CD4-positive, CD25-positive, alpha-beta regulatory T cell (primary cell): ENCODE measurements around the gene NRL. TPM values are rescaled to one million over a fixed set of nuclear protein-coding genes. Genes with fewer than 3 reads are reported as not detected.

Experiments used
- ATAC-seq, 2 donors: fragments of 150-1000 bp; cut with Tn5 transposase; one replicate each; pipeline ENCODE4 v1.10.0; 2021; ENCODE audit warnings: low read depth in 2 of 2, moderate number of reproducible peaks in 2 of 2, moderate library complexity in 1 of 2
- DNase-seq, 3 donors: peaks; one replicate each; pipeline versions ENCODE4 v3.0.0 to v3.0.0-alpha.2; 2012 to 2022; ENCODE audit warnings: mixed read lengths in 1 of 3
- H3K27ac ChIP-seq: one replicate; pipeline ENCODE4 v1.7.0; 2013; ENCODE audit warnings: mild to moderate bottlenecking, low read length; ENCODE audit not compliant: insufficient read depth, poor library complexity, severe bottlenecking
- H3K27me3 ChIP-seq: one replicate; pipeline ENCODE4 v1.7.0; 2013; ENCODE audit warnings: low read length; ENCODE audit not compliant: control insufficient read depth, insufficient read depth
- H3K36me3 ChIP-seq: one replicate; pipeline ENCODE4 v1.7.0; 2013; ENCODE audit warnings: mild to moderate bottlenecking, low read length, moderate library complexity; ENCODE audit not compliant: control insufficient read depth, insufficient read depth
- H3K4me1 ChIP-seq: 2 replicates; pipeline ENCODE4 v1.7.0; 2013; ENCODE audit warnings: mild to moderate bottlenecking, low read length; ENCODE audit not compliant: insufficient read depth, control insufficient read depth, poor library complexity, severe bottlenecking
- H3K4me3 ChIP-seq: one replicate; pipeline ENCODE4 v1.7.0; 2013; ENCODE audit warnings: low read depth, mild to moderate bottlenecking, low read length, moderate library complexity
- H3K9me3 ChIP-seq, 2 experiments: 1 replicate in 1 of 2; 2 replicates in 1 of 2; pipeline ENCODE4 v1.7.0; 2013; ENCODE audit warnings: low read length in 2 of 2, mild to moderate bottlenecking in 1 of 2, moderate library complexity in 1 of 2; ENCODE audit not compliant: control insufficient read depth in 2 of 2
- H3K27ac Mint-ChIP-seq, 3 donors: one replicate each; pipeline ENCODE4 v1.8.0; 2020 to 2022; ENCODE audit warnings: mild to moderate bottlenecking in 3 of 3, mixed read lengths in 3 of 3, moderate library complexity in 2 of 3
- H3K27me3 Mint-ChIP-seq: one replicate; pipeline ENCODE4 v1.8.0; 2022; ENCODE audit warnings: mild to moderate bottlenecking, mixed read lengths
- H3K36me3 Mint-ChIP-seq: one replicate; pipeline ENCODE4 v1.8.0; 2020; ENCODE audit warnings: mixed read lengths
- H3K4me1 Mint-ChIP-seq, 4 donors: one replicate each; pipeline ENCODE4 v1.8.0; 2020 to 2022; ENCODE audit warnings: mixed read lengths in 4 of 4, mild to moderate bottlenecking in 1 of 4
- H3K4me3 Mint-ChIP-seq, 4 donors: one replicate each; pipeline ENCODE4 v1.8.0; 2020 to 2022; ENCODE audit warnings: mild to moderate bottlenecking in 4 of 4, mixed read lengths in 4 of 4, moderate library complexity in 3 of 4
- H3K9me3 Mint-ChIP-seq, 7 donors: one replicate each; pipeline ENCODE4 v1.8.0; 2020 to 2022; ENCODE audit warnings: mixed read lengths in 7 of 7, mild to moderate bottlenecking in 3 of 7, moderate library complexity in 2 of 7
- polyA plus RNA-seq, 4 donors: library from polyadenylated mRNA; unstranded; fragments of 300-500 nt; fragmentation: Illumina TruSeq; gene quantifications; one replicate each; pipeline ENCODE4 v1.2.3, GENCODE V29; 2021
- total RNA-seq: library from RNA; stranded (reverse); gene quantifications from one replicate; pipeline ENCODE4 v1.2.3, GENCODE V29; 2022

The NRL gene
- total and polyA plus RNA-seq, 5 donors from 2014 or later, result 1.9 to 2.9 (median 2.2) TPM

- H3K36me3 ChIP-seq, result no peaks in the 10 kb centered on the region
- H3K4me1 ChIP-seq, result no peaks in the 10 kb centered on the region
- no peak overlapping the region for H3K4me3 ChIP-seq
- no peak overlapping the region for H3K27ac Mint-ChIP-seq
- peaks cover 0 to 2% (median 0%) of the 10 kb centered on the region in 7 donors for H3K9me3 Mint-ChIP-seq
- no peak overlapping the region for H3K4me3 Mint-ChIP-seq
- ATAC-seq (no peak), DNase-seq (no peak)
- H3K27me3 Mint-ChIP-seq, result peaks cover 10% of the 10 kb centered on the region
- H3K4me1 Mint-ChIP-seq, result peaks cover 0 to 5% (median 3%) of the 10 kb centered on the region in 4 donors
- H3K9me3 ChIP-seq, result no peaks in the 10 kb centered on the region
- no peak overlapping the region for H3K27ac ChIP-seq
- H3K36me3 Mint-ChIP-seq, result no peaks in the 10 kb centered on the region
- no peaks in the 10 kb centered on the region for H3K27me3 ChIP-seq
Observed at GRCh38 chr14:24074625-24075484, 39.9 kb downstream of the NRL start.

GRCh38 chr14:24072881-24073877, 41.6 kb downstream of the NRL start:
- peak overlapping the region in 2 of 3 donors; percentile 20 to 58 for H3K27ac Mint-ChIP-seq
- H3K4me3 Mint-ChIP-seq, result no peak overlapping the region
- peaks cover 0 to 2% (median 0%) of the 10 kb centered on the region in 7 donors for H3K9me3 Mint-ChIP-seq
- Histone ChIP-seq H3K4me3 (no peak overlapping the region), H3K27me3 (no peaks in the 10 kb centered on the region), H3K4me1 (no peaks in the 10 kb centered on the region), H3K27ac (no peak overlapping the region), H3K9me3 (no peaks in the 10 kb centered on the region), H3K36me3 (no peaks in the 10 kb centered on the region)
- ATAC-seq (no peak), DNase-seq (no peak)
- peaks cover 0 to 4% (median 1%) of the 10 kb centered on the region in 4 donors for H3K4me1 Mint-ChIP-seq
- H3K36me3 Mint-ChIP-seq, result no peaks in the 10 kb centered on the region
- H3K27me3 Mint-ChIP-seq, result peaks cover 15% of the 10 kb centered on the region

- H3K27me3 ChIP-seq, result no peaks in the 10 kb centered on the region
- DNase-seq, result no peak
- H3K27ac ChIP-seq, result no peak overlapping the region
- H3K9me3 Mint-ChIP-seq, result peaks cover 0 to 2% (median 0%) of the 10 kb centered on the region in 7 donors
- H3K36me3 ChIP-seq, result no peaks in the 10 kb centered on the region
- ATAC-seq, result no peak
- H3K4me1 ChIP-seq, result no peaks in the 10 kb centered on the region
- H3K27me3 Mint-ChIP-seq, result peaks cover 15% of the 10 kb centered on the region
- no peak overlapping the region for H3K4me3 Mint-ChIP-seq
- H3K4me1 Mint-ChIP-seq, result peaks cover 0 to 4% (median 1%) of the 10 kb centered on the region in 4 donors
- H3K4me3 ChIP-seq, result no peak overlapping the region
- H3K9me3 ChIP-seq, result no peaks in the 10 kb centered on the region
- H3K27ac Mint-ChIP-seq, result peak overlapping the region in 1 of 3 donors; percentile 20
- no peaks in the 10 kb centered on the region for H3K36me3 Mint-ChIP-seq
Observed at GRCh38 chr14:24072436-24072835, 42.3 kb downstream of the NRL start.

- H3K9me3 Mint-ChIP-seq, result peaks cover 0 to 2% (median 0%) of the 10 kb centered on the region in 7 donors
- H3K36me3 Mint-ChIP-seq, result no peaks in the 10 kb centered on the region
- no peaks in the 10 kb centered on the region for H3K4me1 ChIP-seq
- H3K27ac Mint-ChIP-seq, result no peak overlapping the region
- no peak overlapping the region for H3K27ac ChIP-seq
- H3K4me1 Mint-ChIP-seq, result peaks cover 0 to 4% (median 1%) of the 10 kb centered on the region in 4 donors
- H3K4me3 ChIP-seq, result no peak overlapping the region
- DNase-seq, result no peak
- no peaks in the 10 kb centered on the region for H3K36me3 ChIP-seq
- H3K27me3 ChIP-seq, result no peaks in the 10 kb centered on the region
- H3K27me3 Mint-ChIP-seq, result peaks cover 15% of the 10 kb centered on the region
- no peak for ATAC-seq
- no peaks in the 10 kb centered on the region for H3K9me3 ChIP-seq
- no peak overlapping the region for H3K4me3 Mint-ChIP-seq
Observed at GRCh38 chr14:24071836-24072430, 42.8 kb downstream of the NRL start.

GRCh38 chr14:24071144-24071697, 43.5 kb downstream of the NRL start, which contains the start of gene CPNE6:
CPNE6 (plus strand) TSS chr14:24071562; CDS start chr14:24072937, 1,375 bp downstream.
- Mint-ChIP-seq H3K4me3 (no peak within 1 kb of the TSS), H3K27me3 (peaks cover 22% of the 10 kb centered on the region), H3K36me3 (no peaks in the 10 kb centered on the region), H3K9me3 (peaks cover 0 to 2% (median 0%) of the 10 kb centered on the region in 7 donors), H3K4me1 (peaks cover 0 to 4% (median 1%) of the 10 kb centered on the region in 4 donors), H3K27ac (no peak within 1 kb of the TSS)
- no peaks in the 10 kb centered on the region for H3K36me3 ChIP-seq
- H3K27me3 ChIP-seq, result no peaks in the 10 kb centered on the region
- DNase-seq, result no peak
- H3K4me1 ChIP-seq, result no peaks in the 10 kb centered on the region
- no peak within 1 kb of the TSS for H3K27ac ChIP-seq
- no peak within 1 kb of the TSS for H3K4me3 ChIP-seq
- ATAC-seq, result no peak
- no peaks in the 10 kb centered on the region for H3K9me3 ChIP-seq

GRCh38 chr14:24070285-24071143, 44.2 kb downstream of the NRL start:
- DNase-seq, result no peak
- Mint-ChIP-seq H3K4me1 (peaks cover 0 to 4% (median 1%) of the 10 kb centered on the region in 4 donors), H3K27me3 (peaks cover 22% of the 10 kb centered on the region), H3K27ac (peak overlapping the region in 1 of 3 donors; percentile 68), H3K4me3 (no peak overlapping the region), H3K36me3 (no peaks in the 10 kb centered on the region), H3K9me3 (peaks cover 0 to 2% (median 0%) of the 10 kb centered on the region in 7 donors)
- Histone ChIP-seq H3K36me3 (no peaks in the 10 kb centered on the region), H3K27me3 (no peaks in the 10 kb centered on the region), H3K4me1 (no peaks in the 10 kb centered on the region), H3K27ac (no peak overlapping the region), H3K4me3 (no peak overlapping the region), H3K9me3 (no peaks in the 10 kb centered on the region)
- ATAC-seq, result no peak
